Measurements from ENCODE around the gene JAZF1.

GRCh38 chr7:28088032-28088431, 92.6 kb downstream of the JAZF1 start:
- TF ChIP-seq POLR2A (IDR thresholded peaks at IDR 0.05): no peak
- TF ChIP-seq CTCF (IDR thresholded peaks at IDR 0.05): no peak
